Measurements from ENCODE around the gene GRIN2D. TPM values are rescaled to one million over a fixed set of nuclear protein-coding genes. Genes with fewer than 3 reads are reported as not detected.

Gene GRIN2D
- total RNA-seq, 4 donors from 2014 or later = 0.27 to 0.47 TPM; not detected in 2

- peaks cover 4 to 38% of the 10 kb centered on the region in 2 donors for H3K27me3 ChIP-seq
These were observed 2.0 kb downstream of the GRIN2D start for GRCh38 chr19:48395499-48395898.

GRCh38 chr19:48396016-48396823, 2.8 kb downstream of the GRIN2D start:
- H3K36me3 ChIP-seq = no peaks in the 10 kb centered on the region
- H3K4me3 ChIP-seq = no peak overlapping the region
- DNase-seq = no peak
- H3K27me3 ChIP-seq = peaks cover 4 to 38% of the 10 kb centered on the region in 2 donors
- peaks cover 0 to 26% (median 14%) of the 10 kb centered on the region in 4 donors for H3K4me1 ChIP-seq
- H3K9me3 ChIP-seq = no peaks in the 10 kb centered on the region
- TF ChIP-seq CTCF (IDR thresholded peaks at IDR 0.05) = no peak
- no peak for TF ChIP-seq POLR2A (IDR thresholded peaks at IDR 0.05)
- H3K27ac ChIP-seq = no peak overlapping the region

More at GRCh38 chr19:48395499-48395898, 2.0 kb downstream of the GRIN2D start:
- TF ChIP-seq POLR2A (IDR thresholded peaks at IDR 0.05) (no peak), CTCF (IDR thresholded peaks at IDR 0.05) (no peak)
- H3K4me1 ChIP-seq = peaks cover 0 to 26% (median 14%) of the 10 kb centered on the region in 4 donors
- no peak for DNase-seq
- H3K9me3 ChIP-seq = no peaks in the 10 kb centered on the region
- H3K36me3 ChIP-seq = no peaks in the 10 kb centered on the region
- no peak overlapping the region for H3K27ac ChIP-seq
- H3K4me3 ChIP-seq = no peak overlapping the region

- Histone ChIP-seq H3K9me3 (no peaks in the 10 kb centered on the region), H3K4me1 (peaks cover 0 to 23% (median 14%) of the 10 kb centered on the region in 4 donors), H3K27ac (no peak overlapping the region), H3K4me3 (no peak overlapping the region), H3K36me3 (no peaks in the 10 kb centered on the region), H3K27me3 (peaks cover 4 to 38% of the 10 kb centered on the region in 2 donors)
- DNase-seq = no peak
- TF ChIP-seq CTCF (IDR thresholded peaks at IDR 0.05) (no peak), POLR2A (IDR thresholded peaks at IDR 0.05) (no peak)
These were observed 3.3 kb downstream of the GRIN2D start for GRCh38 chr19:48396824-48397176.

GRCh38 chr19:48397263-48398101, 4.0 kb downstream of the GRIN2D start:
- Histone ChIP-seq H3K27ac (no peak overlapping the region), H3K36me3 (no peaks in the 10 kb centered on the region), H3K27me3 (peaks cover 4 to 38% of the 10 kb centered on the region in 2 donors), H3K4me1 (peaks cover 0 to 23% (median 14%) of the 10 kb centered on the region in 4 donors), H3K9me3 (no peaks in the 10 kb centered on the region), H3K4me3 (peak overlapping the region; percentile 23 to 62 (median 48))
- TF ChIP-seq POLR2A (IDR thresholded peaks at IDR 0.05) (no peak), CTCF (IDR thresholded peaks at IDR 0.05) (no peak)
- no peak for DNase-seq

GRCh38 chr19:48398102-48398374, 4.6 kb downstream of the GRIN2D start:
- DNase-seq = peak in 1 of 3 donors; percentile 51

More at GRCh38 chr19:48398102-48398374, 4.6 kb downstream of the GRIN2D start:
- Histone ChIP-seq H3K27me3 (peaks cover 4 to 38% of the 10 kb centered on the region in 2 donors), H3K36me3 (no peaks in the 10 kb centered on the region), H3K27ac (peak overlapping the region in 2 of 4 donors; percentile 64 to 76), H3K4me1 (peaks cover 0 to 23% (median 14%) of the 10 kb centered on the region in 4 donors), H3K9me3 (no peaks in the 10 kb centered on the region), H3K4me3 (peak overlapping the region; percentile 23 to 62 (median 48))
- no peak for TF ChIP-seq CTCF (IDR thresholded peaks at IDR 0.05)
- no peak for TF ChIP-seq POLR2A (IDR thresholded peaks at IDR 0.05)

All from Peyer's patch (tissue), 4 donors.